HUES64 (cell line): ENCODE results near the gene PTPN6.

Experiments used
- H3K27ac ChIP-seq: 2 replicates; pipeline ENCODE4 v1.7.0; 2013; ENCODE audit warnings: low read depth, low read length, inconsistent platforms
- H3K27me3 ChIP-seq: 2 replicates; pipeline ENCODE4 v1.6.1; 2013; ENCODE audit warnings: mild to moderate bottlenecking, low read length; ENCODE audit not compliant: insufficient read depth
- H3K36me3 ChIP-seq: 2 replicates; pipeline ENCODE4 v1.6.1; 2013; ENCODE audit warnings: mild to moderate bottlenecking, low read length; ENCODE audit not compliant: insufficient read depth
- H3K4me1 ChIP-seq: 2 replicates; pipeline ENCODE4 v1.6.1; 2013; ENCODE audit warnings: mild to moderate bottlenecking, low read length, moderate library complexity; ENCODE audit not compliant: insufficient read depth
- H3K4me3 ChIP-seq: 2 replicates; pipeline ENCODE4 v1.5.1; 2013; ENCODE audit warnings: mild to moderate bottlenecking, low read length, moderate library complexity
- H3K9ac ChIP-seq: 2 replicates; pipeline ENCODE4 v1.6.1; 2013; ENCODE audit warnings: mild to moderate bottlenecking, low read depth, low read length
- H3K9me3 ChIP-seq: 2 replicates; pipeline ENCODE4 v1.6.1; 2013; ENCODE audit warnings: low read depth, low read length; ENCODE audit not compliant: insufficient read depth
- WGBS: fragments of 150-250, 120-280 bp; methylation state at CpG from one replicate; pipeline ENCODE4 v1.1.7; 2013; ENCODE audit warnings: missing lambda C conversion rate; 5-methylcytosine and 5-hydroxymethylcytosine counted together

The PTPN6 gene

DNA sequence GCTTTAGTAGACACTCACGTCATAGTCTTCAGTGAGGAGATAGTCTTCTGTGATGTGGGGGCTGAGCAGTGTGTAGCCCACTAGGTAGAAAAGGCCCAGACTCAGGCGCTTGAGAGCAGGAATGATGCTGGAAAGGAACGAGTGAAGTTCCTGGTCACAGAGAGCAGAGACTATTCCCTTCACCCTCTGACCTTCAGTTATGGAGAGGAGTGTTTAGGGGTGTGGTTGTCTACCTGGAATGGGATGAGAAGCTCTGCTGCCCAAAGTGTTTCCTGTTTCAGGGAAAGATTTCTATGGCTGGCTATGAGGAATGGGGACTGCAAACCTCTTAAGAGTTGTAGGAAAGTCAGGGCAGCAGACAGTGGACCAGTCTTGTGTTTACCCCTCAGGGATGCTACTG is 28.3 kb downstream of the PTPN6 start:
- WGBS, result 93% methylated on average over 3 of the region's 3 CpGs
- H3K4me1 ChIP-seq, result no peaks in the 10 kb centered on the region
- H3K36me3 ChIP-seq, result peaks cover 87% of the 10 kb centered on the region
- no peaks in the 10 kb centered on the region for H3K9me3 ChIP-seq
- H3K27me3 ChIP-seq, result no peaks in the 10 kb centered on the region
- H3K9ac ChIP-seq, result no peak overlapping the region
- no peak overlapping the region for H3K4me3 ChIP-seq
- no peak overlapping the region for H3K27ac ChIP-seq

DNA sequence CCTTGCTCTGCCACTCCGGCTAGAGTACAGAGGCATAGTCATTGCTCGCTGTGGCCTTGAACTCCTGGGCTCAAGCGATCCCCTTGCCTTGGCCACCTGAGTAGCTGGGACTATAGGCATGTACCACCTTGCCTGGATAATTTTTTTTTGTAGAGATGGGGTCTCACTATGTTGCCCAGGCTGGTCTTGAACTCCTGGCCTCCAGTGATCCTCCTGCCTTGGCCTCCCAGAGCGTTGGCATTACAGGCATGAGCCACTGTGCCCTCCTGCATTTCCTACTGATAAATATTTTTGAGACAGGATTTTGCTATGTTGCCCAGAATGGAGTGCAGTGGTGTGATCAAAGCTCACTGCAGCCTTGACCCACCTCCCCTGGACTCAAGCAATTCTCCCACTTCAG is 28.9 kb downstream of the PTPN6 start:
- Histone ChIP-seq H3K27me3 (no peaks in the 10 kb centered on the region), H3K9ac (no peak overlapping the region), H3K4me1 (no peaks in the 10 kb centered on the region), H3K36me3 (peaks cover 84% of the 10 kb centered on the region), H3K27ac (no peak overlapping the region), H3K4me3 (no peak overlapping the region), H3K9me3 (no peaks in the 10 kb centered on the region)
- WGBS, result 94% methylated on average over 4 of the region's 4 CpGs

DNA sequence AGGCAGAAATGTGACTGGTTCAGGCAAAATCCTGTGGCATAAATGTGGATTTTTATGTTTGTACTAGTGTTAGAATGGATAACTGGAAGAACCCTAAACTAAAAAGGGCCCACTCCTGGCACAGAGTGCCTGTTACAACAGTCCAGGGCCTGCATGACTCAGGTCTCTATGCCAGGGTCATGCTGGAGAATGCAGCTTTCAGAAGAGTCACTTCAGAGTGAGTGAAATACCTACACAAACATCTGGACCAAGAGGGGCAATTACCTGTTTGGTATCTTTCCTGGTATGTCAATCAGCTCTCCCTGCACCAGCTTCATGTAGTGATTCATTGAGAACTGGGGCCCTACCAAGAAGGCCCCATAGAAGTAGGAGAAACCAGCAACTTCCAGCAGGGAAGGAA is 29.6 kb downstream of the PTPN6 start:
- H3K27me3 ChIP-seq, result no peaks in the 10 kb centered on the region

GRCh38 chr12:6981152-6982052 is 30.2 kb downstream of the PTPN6 start:
- Histone ChIP-seq H3K27ac (no peak overlapping the region), H3K9ac (no peak overlapping the region), H3K4me1 (no peaks in the 10 kb centered on the region), H3K36me3 (peaks cover 73% of the 10 kb centered on the region), H3K27me3 (no peaks in the 10 kb centered on the region), H3K9me3 (no peaks in the 10 kb centered on the region), H3K4me3 (no peak overlapping the region)
- 92% methylated on average over 8 of the region's 10 CpGs for WGBS

More for the DNA sequence above, 29.6 kb downstream of the PTPN6 start:
- H3K9ac ChIP-seq, result no peak overlapping the region
- H3K4me3 ChIP-seq, result no peak overlapping the region
- H3K4me1 ChIP-seq, result no peaks in the 10 kb centered on the region
- no peak overlapping the region for H3K27ac ChIP-seq
- H3K36me3 ChIP-seq, result peaks cover 77% of the 10 kb centered on the region
- H3K9me3 ChIP-seq, result no peaks in the 10 kb centered on the region

- Histone ChIP-seq H3K9me3 (no peaks in the 10 kb centered on the region), H3K27ac (no peak overlapping the region), H3K27me3 (no peaks in the 10 kb centered on the region), H3K4me3 (no peak overlapping the region), H3K4me1 (no peaks in the 10 kb centered on the region), H3K36me3 (peaks cover 65% of the 10 kb centered on the region), H3K9ac (no peak overlapping the region)
- WGBS, result 86% methylated on average over 6 of the region's 7 CpGs
These were observed 31.4 kb downstream of the PTPN6 start for GRCh38 chr12:6982532-6982931.

GRCh38 chr12:6987956-6988553 is 36.9 kb downstream of the PTPN6 start:
- Histone ChIP-seq H3K27ac (no peak overlapping the region), H3K36me3 (peaks cover 45% of the 10 kb centered on the region), H3K9ac (no peak overlapping the region), H3K4me1 (no peaks in the 10 kb centered on the region), H3K9me3 (no peaks in the 10 kb centered on the region), H3K4me3 (no peak overlapping the region), H3K27me3 (no peaks in the 10 kb centered on the region)
- 95% methylated on average over 10 of the region's 11 CpGs for WGBS

DNA sequence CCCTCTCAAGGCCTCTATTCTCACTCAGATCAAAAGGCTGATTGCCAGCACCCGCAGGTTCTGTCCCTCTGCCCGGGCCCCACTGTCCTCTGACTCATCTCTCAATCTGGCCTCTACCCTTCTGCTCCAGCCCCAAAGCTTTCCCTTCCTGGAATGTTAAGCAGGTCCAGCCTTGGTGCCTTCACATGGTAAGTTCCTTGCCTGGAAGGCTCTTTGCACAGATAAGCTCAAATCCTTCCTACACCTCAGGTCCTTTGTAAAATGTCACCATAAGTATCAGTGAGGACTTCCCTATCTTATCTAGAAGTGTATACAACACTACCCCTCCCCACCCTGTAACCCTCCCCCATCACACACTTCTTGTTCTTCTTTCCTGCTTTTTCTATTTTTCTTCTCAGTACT is 44.9 kb downstream of the PTPN6 start:
- Histone ChIP-seq H3K27ac (no peak overlapping the region), H3K36me3 (peaks cover 21% of the 10 kb centered on the region), H3K27me3 (no peaks in the 10 kb centered on the region), H3K9ac (no peak overlapping the region), H3K9me3 (no peaks in the 10 kb centered on the region), H3K4me3 (no peak overlapping the region), H3K4me1 (peaks cover 3% of the 10 kb centered on the region; the same call in 1 of the 2 replicates)
- WGBS, result 67% methylated on average over 2 of the region's 2 CpGs

DNA sequence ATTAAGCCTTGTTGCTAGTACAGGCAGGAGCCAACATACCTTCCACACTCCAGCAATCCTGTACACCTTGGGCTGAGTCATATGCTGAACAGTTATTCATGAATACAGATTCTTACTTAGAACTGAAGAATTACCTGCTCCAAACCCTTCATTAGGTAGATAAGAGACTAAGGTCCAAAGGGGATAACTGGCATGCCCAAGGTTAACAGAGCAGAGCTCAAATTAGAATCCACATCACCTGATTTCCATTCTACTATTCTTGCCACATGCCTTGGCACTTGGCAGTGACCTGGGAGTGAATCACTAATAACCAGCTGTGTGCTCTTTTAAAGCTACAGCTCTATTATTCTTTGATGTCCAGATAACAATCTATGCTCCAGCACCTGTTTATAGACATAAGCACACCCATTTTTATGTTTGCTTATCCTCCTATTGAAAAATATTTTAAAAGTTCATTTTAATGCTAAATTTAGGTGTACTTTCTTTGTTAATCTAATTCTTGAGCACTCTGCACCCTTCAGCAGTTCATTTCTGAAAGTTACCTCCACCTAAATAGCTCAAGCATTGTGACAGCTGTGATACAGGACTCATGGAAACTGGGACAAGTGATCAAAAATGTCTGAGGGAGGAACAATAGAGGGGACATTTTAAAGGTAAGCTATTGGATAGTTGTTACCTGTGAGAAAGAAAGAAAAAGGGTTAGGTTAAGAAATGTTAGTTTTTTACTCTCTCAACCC is 47.7 kb downstream of the PTPN6 start:
- no peak overlapping the region for H3K27ac ChIP-seq
- no peaks in the 10 kb centered on the region for H3K9me3 ChIP-seq
- H3K36me3 ChIP-seq, result peaks cover 17% of the 10 kb centered on the region
- H3K4me1 ChIP-seq, result peaks cover 3% of the 10 kb centered on the region; the same call in 1 of the 2 replicates
- H3K4me3 ChIP-seq, result no peak overlapping the region
- no peaks in the 10 kb centered on the region for H3K27me3 ChIP-seq
- H3K9ac ChIP-seq, result no peak overlapping the region

DNA sequence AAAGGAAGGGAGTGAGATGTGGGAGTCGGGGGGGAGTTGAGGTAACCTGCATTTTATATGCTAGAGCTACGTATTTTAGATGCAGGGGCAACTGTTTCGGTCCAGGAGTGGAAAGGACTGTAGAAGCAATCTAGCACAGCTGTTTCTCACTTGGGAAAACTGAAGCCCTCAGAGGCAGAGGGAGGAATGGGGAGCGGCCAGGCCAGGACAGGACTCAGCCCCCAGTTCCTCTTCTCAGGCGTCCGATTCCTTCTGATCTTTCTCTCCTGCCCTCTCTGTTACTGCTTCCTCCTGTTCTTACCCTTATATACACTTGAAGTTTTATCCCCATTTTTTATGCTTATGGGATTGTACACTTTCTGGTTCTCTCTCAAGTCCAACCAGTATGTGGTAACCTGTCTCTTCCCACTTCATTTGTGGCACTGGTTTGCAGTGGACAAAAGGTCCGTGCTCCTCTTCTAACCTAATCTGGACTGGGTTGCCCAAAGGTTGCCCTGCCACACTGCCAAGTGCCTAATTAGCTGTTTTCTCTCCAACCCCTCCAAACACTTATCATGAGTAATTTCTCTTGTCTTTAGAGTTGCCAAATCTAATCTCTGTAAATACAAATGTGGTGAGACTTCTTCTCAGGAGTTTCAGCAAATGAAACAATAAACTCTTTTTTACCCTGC is 50.9 kb downstream of the PTPN6 start:
- Histone ChIP-seq H3K36me3 (peaks cover 28% of the 10 kb centered on the region), H3K27me3 (no peaks in the 10 kb centered on the region), H3K4me1 (no peaks in the 10 kb centered on the region), H3K4me3 (no peak overlapping the region), H3K27ac (no peak overlapping the region), H3K9me3 (no peaks in the 10 kb centered on the region), H3K9ac (no peak overlapping the region)
- WGBS, result 94% methylated on average over 7 of the region's 7 CpGs

DNA sequence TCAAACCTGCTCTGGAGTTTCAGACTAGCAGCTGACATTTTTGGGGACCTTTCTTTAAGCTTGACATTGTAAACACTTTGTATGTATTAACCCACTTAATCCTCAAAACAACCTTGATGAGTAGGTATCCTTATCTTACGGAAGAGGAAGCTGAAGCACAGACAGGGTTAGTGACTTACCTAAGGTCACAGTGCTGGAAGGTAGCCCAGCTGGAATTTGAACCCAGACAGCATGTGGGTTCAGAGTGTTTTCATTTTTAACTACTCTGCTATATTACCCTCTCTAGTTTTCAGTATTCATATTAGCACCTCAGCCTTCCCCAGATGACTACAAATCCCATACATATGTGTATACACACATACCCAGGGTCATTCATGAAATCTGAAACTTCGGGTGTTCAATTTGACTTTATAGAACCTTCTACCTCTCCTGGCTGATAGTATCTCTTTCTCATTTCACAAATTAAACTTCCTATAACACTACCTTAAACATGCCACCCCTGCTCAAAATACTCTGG is 53.2 kb downstream of the PTPN6 start:
- Histone ChIP-seq H3K4me3 (no peak overlapping the region), H3K4me1 (no peaks in the 10 kb centered on the region), H3K27ac (no peak overlapping the region), H3K9me3 (no peaks in the 10 kb centered on the region), H3K9ac (no peak overlapping the region), H3K27me3 (no peaks in the 10 kb centered on the region), H3K36me3 (peaks cover 21% of the 10 kb centered on the region)
- 96% methylated on average over 2 of the region's 2 CpGs for WGBS
